ENCODE data around the gene TRIM26. TPM values are rescaled to one million over a fixed set of nuclear protein-coding genes. Genes with fewer than 3 reads are reported as not detected.

Gene TRIM26
- polyA plus RNA-seq, 1 of the 3 experiments (the other 2 are of a cell fraction), result 26.1 TPM

GRCh38 chr6:30163090-30163917, 49.9 kb downstream of the TRIM26 start, which contains the start of gene TRIM15:
TRIM15 (plus strand) TSS chr6:30163546; CDS start chr6:30163685, 139 bp downstream.
- Histone ChIP-seq H3K9ac (no peak within 1 kb of the TSS), H3K9me3 (no peaks in the 10 kb centered on the region), H4K20me1 (ENCODE audit: insufficient read depth) (no peaks in the 10 kb centered on the region), H2AFZ (ENCODE audit: low read depth) (no peak within 1 kb of the TSS), H3K4me1 (ENCODE audit: control insufficient read depth in 1 of 2, insufficient read depth in 2 of 2, low read depth in 1 of 2, low read length in 1 of 2) (no peaks in the 10 kb centered on the region; a peak in 1 of 4 replicates), H3K4me2 (no peak within 1 kb of the TSS), H3K27me3 (ENCODE audit: insufficient read depth) (peaks cover 65% of the 10 kb centered on the region; the same call in 1 of the 2 replicates), H3K9me2 (no peaks in the 10 kb centered on the region), H3K36me3 (replicated peaks in 1 of 2; ENCODE audit: control insufficient read depth in 1 of 2, insufficient read depth in 2 of 2, low read length in 1 of 2) (no peaks in the 10 kb centered on the region), H3K79me2 (ENCODE audit: insufficient read depth) (no peaks in the 10 kb centered on the region), H3K27ac (ENCODE audit: low read depth in 2 of 2, low read length in 1 of 2) (no peak within 1 kb of the TSS), H3K4me3 (ENCODE audit: low read depth in 2 of 2, low read length in 1 of 2) (no peak within 1 kb of the TSS), H3F3A (replicated peaks; ENCODE audit: insufficient read depth) (no peaks in the 10 kb centered on the region)
- ChIA-PET POLR2A (no interaction called here), CTCF (interaction anchor here (0.6 to 1.4 kb wide), 3 partner anchors 60 to 697 kb away, joined by 3 to 6 read pairs (median 4); no protein-coding TSS in a partner anchor)
- TF ChIP-seq REST (IDR thresholded peaks at IDR 0.05; ENCODE audit: low read depth, low read length) (no peak), SIN3A (IDR thresholded peaks at IDR 0.05; ENCODE audit: borderline replicate concordance, low read depth, low read length) (no peak), ZBTB33 (IDR thresholded peaks at IDR 0.05; ENCODE audit: borderline replicate concordance, low read depth) (no peak), ELF1 (IDR thresholded peaks at IDR 0.05) (no peak)
- WGBS (ENCODE audit: low lambda C conversion rate), result 19% methylated on average over 14 of the region's 31 CpGs
- no peak for DNase-seq

GRCh38 chr6:30162265-30163089, 50.7 kb downstream of the TRIM26 start:
- no peaks in the 10 kb centered on the region; a peak in 1 of 4 replicates for H3K4me1 ChIP-seq (ENCODE audit: control insufficient read depth in 1 of 2, insufficient read depth in 2 of 2, low read depth in 1 of 2, low read length in 1 of 2)
- H4K20me1 ChIP-seq (ENCODE audit: insufficient read depth), result no peaks in the 10 kb centered on the region
- no peaks in the 10 kb centered on the region for H3F3A ChIP-seq (replicated peaks; ENCODE audit: insufficient read depth)
- ChIA-PET POLR2A (no interaction called here), CTCF (no interaction called here)
- no peaks in the 10 kb centered on the region for H3K9me2 ChIP-seq
- H3K27ac ChIP-seq (ENCODE audit: low read depth in 2 of 2, low read length in 1 of 2), result no peak overlapping the region
- 31% methylated on average over 12 of the region's 12 CpGs for WGBS (ENCODE audit: low lambda C conversion rate)
- no peak overlapping the region for H3K9ac ChIP-seq
- no peak overlapping the region for H3K4me2 ChIP-seq
- no peaks in the 10 kb centered on the region for H3K79me2 ChIP-seq (ENCODE audit: insufficient read depth)
- no peak overlapping the region for H3K4me3 ChIP-seq (ENCODE audit: low read depth in 2 of 2, low read length in 1 of 2)
- no peak for DNase-seq
- H3K36me3 ChIP-seq (replicated peaks in 1 of 2; ENCODE audit: control insufficient read depth in 1 of 2, insufficient read depth in 2 of 2, low read length in 1 of 2), result no peaks in the 10 kb centered on the region
- TF ChIP-seq MEF2A (IDR thresholded peaks at IDR 0.05; ENCODE audit: borderline replicate concordance, low read depth) (no peak), SIN3A (IDR thresholded peaks at IDR 0.05; ENCODE audit: borderline replicate concordance, low read depth, low read length) (no peak), GABPA (IDR thresholded peaks at IDR 0.05; ENCODE audit: low read depth) (no peak), EP300 (IDR thresholded peaks at IDR 0.05; ENCODE audit: borderline replicate concordance in 1 of 2, low read depth in 1 of 2, low read length in 1 of 2) (no peak), USF2 (IDR thresholded peaks at IDR 0.05; ENCODE audit: borderline replicate concordance, low read depth, low read length) (no peak), JUND (IDR thresholded peaks at IDR 0.05) (no peak)
- H3K9me3 ChIP-seq, result no peaks in the 10 kb centered on the region
- no peak overlapping the region for H2AFZ ChIP-seq (ENCODE audit: low read depth)
- peaks cover 63% of the 10 kb centered on the region; the same call in 1 of the 2 replicates for H3K27me3 ChIP-seq (ENCODE audit: insufficient read depth)

All from SK-N-SH (cell line).